CD4-positive, alpha-beta T cell (primary cell): ENCODE data around the gene PPCDC. TPM values are rescaled to one million over a fixed set of nuclear protein-coding genes. Genes with fewer than 3 reads are reported as not detected.

Experiments used
- ATAC-seq: fragments of 200-7000 bp; cut with Tn5 transposase; one replicate; pipeline ENCODE4 v1.10.0; 2022; ENCODE audit warnings: mild to moderate bottlenecking; ENCODE audit not compliant: poor library complexity
- CTCF ChIA-PET: fragments of 350-600 bp; sonication (Branson Sonifier 250); formaldehyde crosslinking; loops from one replicate; lab custom pipeline; 2021; ENCODE audit warnings: antibody characterized with exemption, inconsistent platforms; lab: Charles Lee
- POLR2A ChIA-PET: fragments of 350-600 bp; sonication (Branson Sonifier 250); formaldehyde crosslinking; loops from one replicate; lab custom pipeline; 2021; ENCODE audit warnings: antibody characterized with exemption, inconsistent platforms; lab: Charles Lee
- DNase-seq, 14 experiments: peaks; one replicate each; pipeline ENCODE4 v3.0.0-alpha.2; 2013 to 2020; ENCODE audit warnings: mixed read lengths in 2 of 14
- H3K27ac ChIP-seq, 2 donors: one replicate each; pipeline versions ENCODE4 v1.5.1 to v1.7.0; 2013; ENCODE audit warnings: low read length in 2 of 2, low read depth in 1 of 2, mild to moderate bottlenecking in 1 of 2
- H3K27me3 ChIP-seq, 2 experiments: 1 replicate in 1 of 2; 2 replicates in 1 of 2; pipeline versions ENCODE4 v1.6.1 to v1.7.0; 2013; ENCODE audit warnings: low read length in 2 of 2, control low read depth in 1 of 2, mild to moderate bottlenecking in 1 of 2, moderate library complexity in 1 of 2; ENCODE audit not compliant: insufficient read depth in 2 of 2, control insufficient read depth in 1 of 2
- H3K36me3 ChIP-seq: one replicate; pipeline ENCODE4 v1.6.1; 2013; ENCODE audit warnings: low read length, control low read depth; ENCODE audit not compliant: insufficient read depth
- H3K4me1 ChIP-seq: one replicate; pipeline ENCODE4 v1.6.1; 2013; ENCODE audit warnings: low read length, control low read depth; ENCODE audit not compliant: insufficient read depth
- H3K4me3 ChIP-seq: one replicate; pipeline ENCODE4 v1.5.1; 2013; ENCODE audit warnings: mild to moderate bottlenecking, low read length, moderate library complexity
- H3K9me3 ChIP-seq, 2 experiments: 1 replicate in 1 of 2; 2 replicates in 1 of 2; pipeline versions ENCODE4 v1.6.1 to v1.7.0; 2013; ENCODE audit warnings: low read length in 2 of 2, mild to moderate bottlenecking in 2 of 2, control low read depth in 1 of 2, moderate library complexity in 1 of 2; ENCODE audit not compliant: control insufficient read depth in 1 of 2, insufficient read depth in 1 of 2
- H3K27ac Mint-ChIP-seq: one replicate; pipeline ENCODE4 v1.8.0; 2020; ENCODE audit warnings: mixed read lengths
- H3K27me3 Mint-ChIP-seq: one replicate; pipeline ENCODE4 v1.8.0; 2021; ENCODE audit warnings: mixed read lengths
- H3K36me3 Mint-ChIP-seq: one replicate; pipeline ENCODE4 v1.8.0; 2021; ENCODE audit warnings: low read depth, mixed read lengths
- H3K4me1 Mint-ChIP-seq: one replicate; pipeline ENCODE4 v1.8.0; 2021; ENCODE audit warnings: low read depth, mixed read lengths
- H3K4me3 Mint-ChIP-seq: one replicate; pipeline ENCODE4 v1.8.0; 2020; ENCODE audit warnings: mild to moderate bottlenecking, mixed read lengths
- H3K9me3 Mint-ChIP-seq: one replicate; pipeline ENCODE4 v1.8.0; 2020; ENCODE audit warnings: mixed read lengths
- intact Hi-C, 2 experiments: fragments of 100-400 bp; cut with DNase I in 1 of 2; cut with micrococcal nuclease in 1 of 2; formaldehyde crosslinking; loops; one replicate each; pipeline versions ENCODE4 v1.15.1 to v1.9.0; 2023 to 2025; cut with DNase I, micrococcal nuclease
- total RNA-seq, 174 experiments: library from RNA in 2 of 174; stranded (reverse) in 2 of 174; gene quantifications; one replicate each; pipeline ENCODE4 v1.2.3 and lab custom pipeline; 2021 to 2026
- TF ChIP-seq, protein P1 (sequence below): fragments of 200-600 bp; IDR thresholded peaks from one replicate; pipeline ENCODE4 v1.8.0; 2022; ENCODE audit warnings: antibody characterized with exemption, mild to moderate bottlenecking

The PPCDC gene
- total RNA-seq, 2 experiments from 2014 or later = 5.5 to 5.8 TPM

DNA sequence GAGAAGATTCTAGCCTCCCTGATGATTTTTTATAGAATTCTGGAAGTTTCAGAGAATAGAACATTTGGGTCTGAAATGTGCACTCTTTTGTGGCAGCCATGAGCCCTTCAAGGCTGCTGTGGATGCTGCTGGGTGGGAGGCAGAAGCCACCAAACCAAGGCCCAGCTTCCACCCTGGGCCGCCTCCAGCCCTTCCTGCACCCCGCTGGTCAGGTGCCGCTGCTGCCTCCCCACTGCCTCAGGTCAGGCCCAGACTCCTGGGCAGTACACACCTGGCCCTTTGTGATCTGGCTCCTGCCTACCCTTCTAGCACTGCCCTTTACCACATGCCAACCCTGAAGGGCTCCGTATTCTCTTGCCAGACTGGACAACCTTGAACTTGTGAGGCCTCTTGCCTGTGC, 28.3 kb downstream of the PPCDC start:
- H3K36me3 ChIP-seq = peaks cover 22% of the 10 kb centered on the region
- peaks cover 10% of the 10 kb centered on the region for H3K4me1 ChIP-seq
- Mint-ChIP-seq H3K9me3 (no peaks in the 10 kb centered on the region), H3K27ac (no peak overlapping the region), H3K36me3 (no peaks in the 10 kb centered on the region), H3K4me1 (no peaks in the 10 kb centered on the region), H3K27me3 (no peaks in the 10 kb centered on the region), H3K4me3 (no peak overlapping the region)
- TF ChIP-seq, protein P1, sequence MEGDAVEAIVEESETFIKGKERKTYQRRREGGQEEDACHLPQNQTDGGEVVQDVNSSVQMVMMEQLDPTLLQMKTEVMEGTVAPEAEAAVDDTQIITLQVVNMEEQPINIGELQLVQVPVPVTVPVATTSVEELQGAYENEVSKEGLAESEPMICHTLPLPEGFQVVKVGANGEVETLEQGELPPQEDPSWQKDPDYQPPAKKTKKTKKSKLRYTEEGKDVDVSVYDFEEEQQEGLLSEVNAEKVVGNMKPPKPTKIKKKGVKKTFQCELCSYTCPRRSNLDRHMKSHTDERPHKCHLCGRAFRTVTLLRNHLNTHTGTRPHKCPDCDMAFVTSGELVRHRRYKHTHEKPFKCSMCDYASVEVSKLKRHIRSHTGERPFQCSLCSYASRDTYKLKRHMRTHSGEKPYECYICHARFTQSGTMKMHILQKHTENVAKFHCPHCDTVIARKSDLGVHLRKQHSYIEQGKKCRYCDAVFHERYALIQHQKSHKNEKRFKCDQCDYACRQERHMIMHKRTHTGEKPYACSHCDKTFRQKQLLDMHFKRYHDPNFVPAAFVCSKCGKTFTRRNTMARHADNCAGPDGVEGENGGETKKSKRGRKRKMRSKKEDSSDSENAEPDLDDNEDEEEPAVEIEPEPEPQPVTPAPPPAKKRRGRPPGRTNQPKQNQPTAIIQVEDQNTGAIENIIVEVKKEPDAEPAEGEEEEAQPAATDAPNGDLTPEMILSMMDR = no peak
- ATAC-seq (no peak), DNase-seq (no peak)
- H3K27me3 ChIP-seq = no peaks in the 10 kb centered on the region
- no peaks in the 10 kb centered on the region for H3K9me3 ChIP-seq
- POLR2A ChIA-PET = no interaction called here
- intact Hi-C loops = no loop called here
- CTCF ChIA-PET = no interaction called here
- no peak overlapping the region for H3K27ac ChIP-seq
- no peak overlapping the region for H3K4me3 ChIP-seq

DNA sequence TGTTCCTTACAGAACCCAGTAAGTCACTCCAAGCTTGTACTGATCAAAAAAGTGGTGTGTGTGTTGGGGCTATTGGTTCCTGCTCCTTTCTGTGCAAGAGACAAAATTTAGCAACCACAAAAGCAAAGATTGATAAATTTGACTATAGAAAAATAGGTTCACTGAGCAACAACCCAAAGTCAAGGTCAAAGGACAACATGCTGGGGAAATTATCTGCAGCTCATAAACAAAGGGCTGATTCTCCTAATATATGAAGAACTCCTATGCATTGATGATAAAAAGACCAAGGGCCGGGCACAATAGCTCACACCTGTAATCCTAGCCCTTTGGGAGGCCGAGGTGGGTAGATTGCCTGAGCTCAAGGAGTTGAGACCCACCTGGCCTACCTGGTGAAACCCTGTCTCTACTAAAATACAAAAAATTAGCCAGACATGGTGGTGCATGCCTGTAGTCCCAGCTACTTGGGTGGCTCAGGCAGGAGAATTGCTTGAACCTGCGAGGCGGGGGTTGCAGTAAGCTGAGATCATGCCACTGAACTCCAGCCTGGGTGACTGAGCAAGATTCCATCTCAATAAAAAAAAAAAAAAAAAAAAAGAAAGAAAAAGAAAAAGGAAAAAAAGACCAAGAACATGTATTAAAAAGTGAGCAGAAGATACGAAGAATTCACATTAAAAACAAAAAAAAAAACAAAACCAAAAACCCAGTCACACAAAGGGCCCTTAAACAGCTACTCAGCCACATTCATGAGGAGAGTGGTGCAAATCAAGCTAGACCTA, 29.8 kb downstream of the PPCDC start:
- POLR2A ChIA-PET = no interaction called here
- Mint-ChIP-seq H3K27ac (no peak overlapping the region), H3K4me3 (no peak overlapping the region), H3K27me3 (no peaks in the 10 kb centered on the region), H3K9me3 (no peaks in the 10 kb centered on the region), H3K4me1 (no peaks in the 10 kb centered on the region), H3K36me3 (no peaks in the 10 kb centered on the region)
- peaks cover 14% of the 10 kb centered on the region for H3K36me3 ChIP-seq
- no peaks in the 10 kb centered on the region for H3K27me3 ChIP-seq
- intact Hi-C loops = no loop called here
- CTCF ChIA-PET = interaction anchor here (0.7 kb wide), 1 partner anchor 12 kb away, joined by 3 read pairs; no protein-coding TSS in a partner anchor
- no peaks in the 10 kb centered on the region for H3K4me1 ChIP-seq
- ATAC-seq = no peak
- TF ChIP-seq, protein P1 = no peak
- no peaks in the 10 kb centered on the region for H3K9me3 ChIP-seq
- no peak for DNase-seq
- no peak overlapping the region for H3K4me3 ChIP-seq
- H3K27ac ChIP-seq = no peak overlapping the region

DNA sequence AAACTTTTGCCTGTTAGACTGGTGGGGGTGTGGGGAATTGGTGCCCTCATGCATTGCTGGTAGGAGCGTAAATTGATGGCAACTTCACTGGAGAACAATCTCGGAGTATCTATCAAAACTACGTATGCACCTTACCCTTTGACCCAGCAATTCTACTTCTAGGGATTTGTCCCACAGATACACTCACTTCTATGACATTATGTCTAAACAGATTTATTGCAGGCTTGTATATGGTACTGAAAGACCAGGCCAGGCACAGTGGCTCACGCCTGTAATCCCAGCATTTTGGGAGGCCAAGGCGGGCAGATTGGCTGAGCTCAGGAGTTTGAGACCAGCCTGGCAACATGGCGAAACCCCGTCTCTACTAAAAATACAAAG, 30.3 kb downstream of the PPCDC start:
- POLR2A ChIA-PET = no interaction called here
- Mint-ChIP-seq H3K27ac (no peak overlapping the region), H3K4me1 (no peaks in the 10 kb centered on the region)

More for the DNA sequence above, 30.3 kb downstream of the PPCDC start:
- TF ChIP-seq, protein P1 = no peak
- DNase-seq = no peak
- CTCF ChIA-PET = interaction anchor here (0.7 kb wide), 1 partner anchor 11 kb away, joined by 3 read pairs; no protein-coding TSS in a partner anchor
- H3K36me3 Mint-ChIP-seq = no peaks in the 10 kb centered on the region
- H3K4me3 Mint-ChIP-seq = no peak overlapping the region
- Histone ChIP-seq H3K27ac (no peak overlapping the region), H3K36me3 (peaks cover 8% of the 10 kb centered on the region), H3K27me3 (no peaks in the 10 kb centered on the region), H3K4me3 (no peak overlapping the region), H3K4me1 (no peaks in the 10 kb centered on the region), H3K9me3 (no peaks in the 10 kb centered on the region)
- H3K9me3 Mint-ChIP-seq = no peaks in the 10 kb centered on the region
- no peaks in the 10 kb centered on the region for H3K27me3 Mint-ChIP-seq
- intact Hi-C loops = no loop called here
- no peak for ATAC-seq
